ENCODE results near the gene ADGRD1. TPM values are rescaled to one million over a fixed set of nuclear protein-coding genes. Genes with fewer than 3 reads are reported as not detected.

Gene ADGRD1
- polyA plus RNA-seq, 3 donors, result 3.3 to 11.0 (median 10.3) TPM

- H3K27ac ChIP-seq (ENCODE audit: low read depth, low read length), result no peak overlapping the region
- 77 to 89% (median 87%) methylated on average over 16 to 18 of the region's 18 CpGs for WGBS, 3 donors
Measured at GRCh38 chr12:131010396-131011131, 56.9 kb downstream of the ADGRD1 start.

GRCh38 chr12:131011165-131012079, 57.7 kb downstream of the ADGRD1 start:
- 84 to 88% (median 86%) methylated on average over 40 of the region's 40 CpGs for WGBS, 3 donors
- H3K27ac ChIP-seq (ENCODE audit: low read depth, low read length), result no peak overlapping the region

GRCh38 chr12:131012279-131013069, 58.8 kb downstream of the ADGRD1 start:
- 74 to 89% (median 86%) methylated on average over 23 of the region's 23 CpGs for WGBS, 3 donors

GRCh38 chr12:131013118-131013517, 59.4 kb downstream of the ADGRD1 start:
- 90 to 95% (median 91%) methylated on average over 7 of the region's 7 CpGs for WGBS, 3 donors
- no peak overlapping the region for H3K27ac ChIP-seq (ENCODE audit: low read depth, low read length)

More at GRCh38 chr12:131012279-131013069, 58.8 kb downstream of the ADGRD1 start:
- H3K27ac ChIP-seq (ENCODE audit: low read depth, low read length), result no peak overlapping the region

GRCh38 chr12:131014343-131014742, 60.6 kb downstream of the ADGRD1 start:
- no peak overlapping the region for H3K27ac ChIP-seq (ENCODE audit: low read depth, low read length)
- 85 to 94% (median 90%) methylated on average over 14 of the region's 14 CpGs for WGBS, 3 donors

GRCh38 chr12:131015581-131016337, 62.1 kb downstream of the ADGRD1 start:
- 82 to 94% (median 89%) methylated on average over 13 to 15 of the region's 15 CpGs for WGBS, 3 donors
- H3K27ac ChIP-seq (ENCODE audit: low read depth, low read length), result no peak overlapping the region

GRCh38 chr12:131017477-131017991, 63.8 kb downstream of the ADGRD1 start:
- H3K27ac ChIP-seq (ENCODE audit: low read depth, low read length), result no peak overlapping the region

- WGBS, 3 donors, result 74 to 78% (median 77%) methylated on average over 28 of the region's 28 CpGs
- H3K27ac ChIP-seq (ENCODE audit: low read depth, low read length), result no peak overlapping the region
Measured at GRCh38 chr12:131018019-131018620, 64.4 kb downstream of the ADGRD1 start.

- WGBS, 3 donors, result 76 to 85% (median 77%) methylated on average over 16 of the region's 16 CpGs
- no peak overlapping the region for H3K27ac ChIP-seq (ENCODE audit: low read depth, low read length)
Measured at GRCh38 chr12:131018808-131019397, 65.2 kb downstream of the ADGRD1 start.

- H3K27ac ChIP-seq (ENCODE audit: low read depth, low read length), result no peak overlapping the region
- WGBS, 3 donors, result 67 to 81% (median 73%) methylated on average over 13 of the region's 13 CpGs
Measured at GRCh38 chr12:131020326-131021153, 66.8 kb downstream of the ADGRD1 start.

GRCh38 chr12:131021154-131021541, 67.4 kb downstream of the ADGRD1 start:
- H3K27ac ChIP-seq (ENCODE audit: low read depth, low read length), result no peak overlapping the region
- WGBS, 3 donors, result 78 to 82% (median 81%) methylated on average over 20 of the region's 20 CpGs

GRCh38 chr12:131024026-131024425, 70.3 kb downstream of the ADGRD1 start:
- WGBS, 3 donors, result 73 to 77% (median 75%) methylated on average over 11 of the region's 11 CpGs
- H3K27ac ChIP-seq (ENCODE audit: low read depth, low read length), result no peak overlapping the region

- no peak overlapping the region for H3K27ac ChIP-seq (ENCODE audit: low read depth, low read length)
- WGBS, 3 donors, result 73 to 85% (median 81%) methylated on average over 11 of the region's 11 CpGs
Measured at GRCh38 chr12:131024721-131025120, 71.0 kb downstream of the ADGRD1 start.

- H3K27ac ChIP-seq (ENCODE audit: low read depth, low read length), result no peak overlapping the region
- 75 to 79% (median 78%) methylated on average over 11 of the region's 11 CpGs for WGBS, 3 donors
Measured at GRCh38 chr12:131025234-131025633, 71.5 kb downstream of the ADGRD1 start.

GRCh38 chr12:131025939-131026702, 72.4 kb downstream of the ADGRD1 start:
- 74 to 84% (median 84%) methylated on average over 23 of the region's 23 CpGs for WGBS, 3 donors
- no peak overlapping the region for H3K27ac ChIP-seq (ENCODE audit: low read depth, low read length)

GRCh38 chr12:131026754-131027153, 73.0 kb downstream of the ADGRD1 start:
- H3K27ac ChIP-seq (ENCODE audit: low read depth, low read length), result no peak overlapping the region
- WGBS, 3 donors, result 71 to 88% (median 86%) methylated on average over 11 of the region's 11 CpGs

All from adipose tissue (tissue), 3 donors.